ENCODE measurements around the gene PBLD.
A peak's percentile ranks its signal among the peaks of the same experiment; 100 is the strongest.

The PBLD gene

GRCh38 chr10:68345621-68346020 is 12.9 kb upstream of the PBLD start:
- TF ChIP-seq CTCF (IDR thresholded peaks at IDR 0.05; ENCODE audit: low read depth, low read length) (no peak), MYC (IDR thresholded peaks at IDR 0.05; ENCODE audit: low read depth, low read length) (no peak), POLR2A (IDR thresholded peaks at IDR 0.05; ENCODE audit: extremely low read depth, insufficient read length) (no peak), MAX (IDR thresholded peaks at IDR 0.05; ENCODE audit: low read depth, low read length) (no peak)
- no peak for DNase-seq (ENCODE audit: low read depth)
- H3K4me3 ChIP-seq (ENCODE audit: low read depth, low read length) = no peak overlapping the region

- TF ChIP-seq MAX (IDR thresholded peaks at IDR 0.05; ENCODE audit: low read depth, low read length) (no peak), POLR2A (IDR thresholded peaks at IDR 0.05; ENCODE audit: extremely low read depth, insufficient read length) (no peak)
- DNase-seq (ENCODE audit: low read depth) = no peak
- no peak overlapping the region for H3K4me3 ChIP-seq (ENCODE audit: low read depth, low read length)
Measured at GRCh38 chr10:68342909-68343516, 10.3 kb upstream of the PBLD start.

- no peak for DNase-seq (ENCODE audit: low read depth)
- TF ChIP-seq CTCF (IDR thresholded peaks at IDR 0.05; ENCODE audit: low read depth, low read length) (no peak), POLR2A (IDR thresholded peaks at IDR 0.05; ENCODE audit: extremely low read depth, insufficient read length) (no peak), MYC (IDR thresholded peaks at IDR 0.05; ENCODE audit: low read depth, low read length) (no peak)
- no peak overlapping the region for H3K4me3 ChIP-seq (ENCODE audit: low read depth, low read length)
Measured at GRCh38 chr10:68340358-68341080, 7.8 kb upstream of the PBLD start.

GRCh38 chr10:68336754-68337351 is 4.1 kb upstream of the PBLD start:
- H3K4me3 ChIP-seq (ENCODE audit: low read depth, low read length) = peak overlapping the region; percentile 89
- TF ChIP-seq MYC (IDR thresholded peaks at IDR 0.05; ENCODE audit: low read depth, low read length) (no peak), CTCF (IDR thresholded peaks at IDR 0.05; ENCODE audit: low read depth, low read length) (no peak), MAX (IDR thresholded peaks at IDR 0.05; ENCODE audit: low read depth, low read length) (no peak), POLR2A (IDR thresholded peaks at IDR 0.05; ENCODE audit: extremely low read depth, insufficient read length) (no peak)
- no peak for DNase-seq (ENCODE audit: low read depth)

- no peak for DNase-seq (ENCODE audit: low read depth)
- H3K4me3 ChIP-seq (ENCODE audit: low read depth, low read length) = peak overlapping the region; percentile 89
- TF ChIP-seq MAX (IDR thresholded peaks at IDR 0.05; ENCODE audit: low read depth, low read length) (no peak), CTCF (IDR thresholded peaks at IDR 0.05; ENCODE audit: low read depth, low read length) (no peak), MYC (IDR thresholded peaks at IDR 0.05; ENCODE audit: low read depth, low read length) (no peak), POLR2A (IDR thresholded peaks at IDR 0.05; ENCODE audit: extremely low read depth, insufficient read length) (no peak)
Measured at GRCh38 chr10:68334672-68335467, 2.1 kb upstream of the PBLD start.

Data from NB4 (cell line).